ENCODE measurements around the gene TAL2.

Gene TAL2

GRCh38 chr9:105711867-105712266, 49.6 kb downstream of the TAL2 start:
- DNase-seq = no peak

DNA sequence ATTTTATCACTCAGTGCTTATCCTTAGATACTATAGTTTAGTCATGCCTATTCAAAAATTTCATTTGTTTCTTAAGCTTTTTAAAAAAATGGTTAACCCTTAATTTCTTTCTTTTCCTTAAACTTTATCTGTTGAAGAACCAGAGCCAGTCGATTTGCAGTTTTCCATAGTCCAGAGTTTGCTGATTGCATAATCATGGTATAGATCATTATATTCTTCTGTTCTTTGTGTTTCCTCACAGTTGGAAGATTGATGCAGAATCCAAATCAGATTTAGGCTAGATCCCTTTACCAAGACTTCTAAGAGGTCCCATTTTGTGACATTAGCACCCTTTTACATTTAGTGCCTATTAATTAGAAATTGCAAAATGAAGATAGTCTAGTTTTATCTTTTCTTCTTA, 50.0 kb downstream of the TAL2 start:
- no peak for DNase-seq

All from MV-4-11 (cell line).